ENCODE results near the gene TUBB6.

Gene TUBB6

DNA sequence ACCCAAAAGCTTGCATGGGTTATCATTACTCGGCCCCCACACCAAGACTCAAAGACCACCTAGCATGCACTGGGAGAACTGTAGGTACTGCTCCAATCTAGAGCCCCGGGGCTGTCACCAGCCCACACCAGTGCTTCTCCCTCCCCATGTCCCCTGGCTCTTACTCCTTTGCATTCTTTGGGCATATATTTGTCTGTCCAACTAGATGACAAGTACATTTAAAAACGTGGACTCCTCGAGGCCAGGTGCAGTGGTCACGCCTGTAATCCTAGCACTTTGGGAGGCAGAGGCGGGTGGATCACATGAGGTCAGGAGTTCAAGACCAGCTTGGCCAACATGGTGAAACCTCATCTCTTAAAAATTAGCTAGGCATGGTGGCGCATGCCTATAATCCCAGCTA is 61.2 kb downstream of the TUBB6 start:
- no peak for DNase-seq (ENCODE audit: low read depth)
- TF ChIP-seq, protein P1, sequence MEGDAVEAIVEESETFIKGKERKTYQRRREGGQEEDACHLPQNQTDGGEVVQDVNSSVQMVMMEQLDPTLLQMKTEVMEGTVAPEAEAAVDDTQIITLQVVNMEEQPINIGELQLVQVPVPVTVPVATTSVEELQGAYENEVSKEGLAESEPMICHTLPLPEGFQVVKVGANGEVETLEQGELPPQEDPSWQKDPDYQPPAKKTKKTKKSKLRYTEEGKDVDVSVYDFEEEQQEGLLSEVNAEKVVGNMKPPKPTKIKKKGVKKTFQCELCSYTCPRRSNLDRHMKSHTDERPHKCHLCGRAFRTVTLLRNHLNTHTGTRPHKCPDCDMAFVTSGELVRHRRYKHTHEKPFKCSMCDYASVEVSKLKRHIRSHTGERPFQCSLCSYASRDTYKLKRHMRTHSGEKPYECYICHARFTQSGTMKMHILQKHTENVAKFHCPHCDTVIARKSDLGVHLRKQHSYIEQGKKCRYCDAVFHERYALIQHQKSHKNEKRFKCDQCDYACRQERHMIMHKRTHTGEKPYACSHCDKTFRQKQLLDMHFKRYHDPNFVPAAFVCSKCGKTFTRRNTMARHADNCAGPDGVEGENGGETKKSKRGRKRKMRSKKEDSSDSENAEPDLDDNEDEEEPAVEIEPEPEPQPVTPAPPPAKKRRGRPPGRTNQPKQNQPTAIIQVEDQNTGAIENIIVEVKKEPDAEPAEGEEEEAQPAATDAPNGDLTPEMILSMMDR (IDR thresholded peaks at IDR 0.05; ENCODE audit: low read depth, low read length), result no peak
- no peak for TF ChIP-seq POLR2A (IDR thresholded peaks at IDR 0.05; ENCODE audit: extremely low read depth, insufficient read length)
- TF ChIP-seq MYC (IDR thresholded peaks at IDR 0.05; ENCODE audit: low read depth, low read length), result no peak
- TF ChIP-seq, protein P2, sequence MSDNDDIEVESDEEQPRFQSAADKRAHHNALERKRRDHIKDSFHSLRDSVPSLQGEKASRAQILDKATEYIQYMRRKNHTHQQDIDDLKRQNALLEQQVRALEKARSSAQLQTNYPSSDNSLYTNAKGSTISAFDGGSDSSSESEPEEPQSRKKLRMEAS (IDR thresholded peaks at IDR 0.05; ENCODE audit: low read depth, low read length), result no peak
- H3K4me3 ChIP-seq (ENCODE audit: low read depth, low read length), result no peak overlapping the region

DNA sequence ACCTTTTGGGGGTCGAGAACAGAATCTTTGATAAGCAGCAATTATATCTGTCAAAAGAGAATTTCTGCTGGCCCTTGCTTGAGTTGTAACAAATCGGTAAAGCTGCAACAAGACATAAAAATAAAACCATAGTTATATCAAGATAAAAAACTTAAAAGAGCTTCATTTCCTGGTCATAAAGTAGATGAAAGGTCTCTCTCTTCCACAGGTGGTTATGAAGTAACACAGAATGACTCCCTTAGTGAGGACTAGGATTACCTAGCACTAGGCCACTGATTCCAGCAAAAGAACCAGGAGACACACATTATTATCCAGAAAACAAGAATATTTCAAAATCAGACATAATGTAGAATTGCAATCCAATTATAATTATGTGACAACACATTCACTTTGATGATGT is 63.5 kb downstream of the TUBB6 start:
- TF ChIP-seq, protein P1 (IDR thresholded peaks at IDR 0.05; ENCODE audit: low read depth, low read length), result no peak
- TF ChIP-seq POLR2A (IDR thresholded peaks at IDR 0.05; ENCODE audit: extremely low read depth, insufficient read length) (no peak), MYC (IDR thresholded peaks at IDR 0.05; ENCODE audit: low read depth, low read length) (no peak)
- TF ChIP-seq, protein P2 (IDR thresholded peaks at IDR 0.05; ENCODE audit: low read depth, low read length), result no peak
- DNase-seq (ENCODE audit: low read depth), result no peak
- no peak overlapping the region for H3K4me3 ChIP-seq (ENCODE audit: low read depth, low read length)

DNA sequence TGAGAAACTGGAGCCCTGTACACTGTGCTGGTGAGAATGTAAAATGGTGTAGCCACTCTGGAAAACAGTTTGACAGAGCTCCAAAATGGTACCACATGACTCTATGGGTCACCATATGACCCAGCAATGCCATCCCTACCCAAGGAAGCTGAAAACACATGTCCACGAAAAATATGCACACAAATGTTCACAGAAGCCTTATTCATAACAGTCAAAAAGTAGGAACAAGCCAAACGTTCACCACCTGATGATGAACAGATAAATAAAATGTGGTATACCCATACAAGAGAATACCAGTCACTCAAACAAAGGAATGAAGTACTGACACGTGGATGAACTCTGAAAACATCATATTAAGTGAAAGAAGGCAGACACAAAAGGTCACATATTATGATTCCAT is 64.4 kb downstream of the TUBB6 start:
- no peak for DNase-seq (ENCODE audit: low read depth)
- H3K4me3 ChIP-seq (ENCODE audit: low read depth, low read length), result no peak overlapping the region
- TF ChIP-seq, protein P2 (IDR thresholded peaks at IDR 0.05; ENCODE audit: low read depth, low read length), result no peak
- TF ChIP-seq MYC (IDR thresholded peaks at IDR 0.05; ENCODE audit: low read depth, low read length) (no peak), POLR2A (IDR thresholded peaks at IDR 0.05; ENCODE audit: extremely low read depth, insufficient read length) (no peak)
- TF ChIP-seq, protein P1 (IDR thresholded peaks at IDR 0.05; ENCODE audit: low read depth, low read length), result no peak

DNA sequence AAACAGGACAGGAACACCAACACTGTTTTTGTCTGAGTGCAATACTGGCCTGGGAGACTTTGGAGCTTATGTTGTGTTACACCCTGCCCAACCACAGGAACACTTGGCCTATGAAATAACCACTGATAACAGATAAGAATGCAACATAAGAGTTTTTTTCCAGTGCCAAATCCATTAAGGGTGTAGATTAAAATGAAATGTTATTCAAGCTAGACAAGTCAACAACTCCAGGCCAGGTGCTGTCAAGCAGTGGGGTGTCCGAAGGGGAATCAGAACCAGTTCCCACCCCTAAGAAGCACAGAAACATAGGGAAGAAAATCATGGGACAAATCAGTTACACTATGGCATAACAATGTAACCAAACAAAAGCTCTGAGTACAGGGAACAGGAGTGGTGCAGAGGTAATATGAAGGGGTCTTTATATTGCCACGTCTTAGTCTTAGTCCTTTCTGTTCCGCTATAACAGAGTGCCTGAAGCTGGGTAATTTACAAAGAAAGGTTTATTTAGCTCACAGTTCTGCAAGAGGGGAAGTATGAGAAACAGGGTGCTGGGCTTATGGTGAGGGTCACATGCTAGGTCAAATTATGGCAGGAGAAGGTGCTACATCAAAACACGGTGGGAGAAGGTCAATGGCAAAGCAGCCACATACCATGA is 65.2 kb downstream of the TUBB6 start:
- TF ChIP-seq, protein P1 (IDR thresholded peaks at IDR 0.05; ENCODE audit: low read depth, low read length), result no peak
- TF ChIP-seq POLR2A (IDR thresholded peaks at IDR 0.05; ENCODE audit: extremely low read depth, insufficient read length) (no peak), MYC (IDR thresholded peaks at IDR 0.05; ENCODE audit: low read depth, low read length) (no peak)
- TF ChIP-seq, protein P2 (IDR thresholded peaks at IDR 0.05; ENCODE audit: low read depth, low read length), result no peak
- H3K4me3 ChIP-seq (ENCODE audit: low read depth, low read length), result peak overlapping the region; percentile 26
- DNase-seq (ENCODE audit: low read depth), result no peak

DNA sequence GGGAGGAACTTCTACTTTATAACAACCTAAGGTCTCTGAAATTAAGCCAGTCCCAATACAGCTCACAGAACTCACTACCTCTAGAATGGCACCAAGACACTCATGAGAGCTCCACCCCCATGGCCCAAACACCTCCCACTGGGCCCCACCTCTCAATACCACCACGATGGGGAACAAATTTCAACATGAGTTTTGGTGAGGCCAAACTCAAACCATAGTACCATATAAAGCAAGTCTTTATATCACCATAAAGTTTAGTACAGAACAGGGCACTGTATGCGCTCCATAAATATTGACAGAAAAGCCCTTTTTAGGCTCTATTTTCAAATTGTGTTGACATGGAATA is 65.7 kb downstream of the TUBB6 start:
- TF ChIP-seq, protein P2 (IDR thresholded peaks at IDR 0.05; ENCODE audit: low read depth, low read length), result no peak
- TF ChIP-seq POLR2A (IDR thresholded peaks at IDR 0.05; ENCODE audit: extremely low read depth, insufficient read length) (no peak), MYC (IDR thresholded peaks at IDR 0.05; ENCODE audit: low read depth, low read length) (no peak)
- TF ChIP-seq, protein P1 (IDR thresholded peaks at IDR 0.05; ENCODE audit: low read depth, low read length), result no peak
- H3K4me3 ChIP-seq (ENCODE audit: low read depth, low read length), result peak overlapping the region; percentile 26
- DNase-seq (ENCODE audit: low read depth), result peak; percentile 42
